KMS-11 (cell line): ENCODE results near the gene PRR22.

Experiments used
- H2AFZ ChIP-seq: fragments of 200-600 bp; sonication (generic); 2 replicates; pipeline ENCODE4 v1.6.1; 2016; ENCODE audit warnings: antibody characterized with exemption, mixed run types, low read depth
- H3K27ac ChIP-seq: fragments of 200-600 bp; sonication (generic); 2 replicates; pipeline ENCODE4 v1.6.1; 2016; ENCODE audit warnings: mild to moderate bottlenecking, mixed run types
- H3K27me3 ChIP-seq: fragments of 200-600 bp; sonication (generic); 2 replicates; pipeline ENCODE4 v1.6.1; 2017; ENCODE audit warnings: mild to moderate bottlenecking, low read depth, mixed run types, moderate library complexity; ENCODE audit not compliant: insufficient read depth
- H3K36me3 ChIP-seq: fragments of 200-600 bp; sonication (generic); 2 replicates; pipeline ENCODE4 v1.6.1; 2017; ENCODE audit warnings: mild to moderate bottlenecking, mixed run types; ENCODE audit not compliant: insufficient read depth
- H3K4me1 ChIP-seq: fragments of 200-600 bp; sonication (generic); 2 replicates; pipeline ENCODE4 v1.6.1; 2016; ENCODE audit warnings: mild to moderate bottlenecking, low read depth, mixed run types; ENCODE audit not compliant: poor library complexity, severe bottlenecking
- H3K4me2 ChIP-seq: fragments of 200-600 bp; sonication (generic); 2 replicates; pipeline ENCODE4 v1.7.0; 2016; ENCODE audit warnings: mild to moderate bottlenecking, mixed run types
- H3K4me3 ChIP-seq: fragments of 200-600 bp; sonication (generic); IDR thresholded peaks from 2 replicates; pipeline ENCODE4 v1.6.1; 2017; ENCODE audit warnings: low read depth, low read length, mixed read lengths; ENCODE audit not compliant: insufficient read depth
- H3K79me2 ChIP-seq: fragments of 200-600 bp; sonication (generic); 2 replicates; pipeline ENCODE4 v1.6.1; 2016; ENCODE audit warnings: low read depth, mixed run types; ENCODE audit not compliant: insufficient read depth
- H3K9ac ChIP-seq: fragments of 200-600 bp; sonication (generic); 2 replicates; pipeline ENCODE4 v1.6.1; 2016; ENCODE audit warnings: mild to moderate bottlenecking, mixed run types
- H4K20me1 ChIP-seq: fragments of 200-600 bp; sonication (generic); 2 replicates; pipeline ENCODE4 v1.6.1; 2016; ENCODE audit warnings: mild to moderate bottlenecking, mixed run types; ENCODE audit not compliant: insufficient read depth
- TF ChIP-seq, protein P1 (sequence below): fragments of 200-600 bp; sonication (generic); conservative IDR thresholded peaks from 2 replicates; pipeline ENCODE4 v1.6.1; 2017; ENCODE audit warnings: low read depth, mild to moderate bottlenecking, antibody characterized with exemption, low read length, moderate library complexity, mixed read lengths

PRR22 gene

GRCh38 chr19:5798244-5798643 is 13.7 kb upstream of the PRR22 start:
- Histone ChIP-seq H3K4me1 (no peaks in the 10 kb centered on the region), H3K27ac (no peak overlapping the region), H3K4me3 (no peak overlapping the region), H3K36me3 (no peaks in the 10 kb centered on the region), H3K4me2 (no peak overlapping the region), H2AFZ (no peak overlapping the region), H3K9ac (no peak overlapping the region), H3K27me3 (no peaks in the 10 kb centered on the region), H4K20me1 (no peaks in the 10 kb centered on the region), H3K79me2 (no peaks in the 10 kb centered on the region)
- TF ChIP-seq, protein P1, sequence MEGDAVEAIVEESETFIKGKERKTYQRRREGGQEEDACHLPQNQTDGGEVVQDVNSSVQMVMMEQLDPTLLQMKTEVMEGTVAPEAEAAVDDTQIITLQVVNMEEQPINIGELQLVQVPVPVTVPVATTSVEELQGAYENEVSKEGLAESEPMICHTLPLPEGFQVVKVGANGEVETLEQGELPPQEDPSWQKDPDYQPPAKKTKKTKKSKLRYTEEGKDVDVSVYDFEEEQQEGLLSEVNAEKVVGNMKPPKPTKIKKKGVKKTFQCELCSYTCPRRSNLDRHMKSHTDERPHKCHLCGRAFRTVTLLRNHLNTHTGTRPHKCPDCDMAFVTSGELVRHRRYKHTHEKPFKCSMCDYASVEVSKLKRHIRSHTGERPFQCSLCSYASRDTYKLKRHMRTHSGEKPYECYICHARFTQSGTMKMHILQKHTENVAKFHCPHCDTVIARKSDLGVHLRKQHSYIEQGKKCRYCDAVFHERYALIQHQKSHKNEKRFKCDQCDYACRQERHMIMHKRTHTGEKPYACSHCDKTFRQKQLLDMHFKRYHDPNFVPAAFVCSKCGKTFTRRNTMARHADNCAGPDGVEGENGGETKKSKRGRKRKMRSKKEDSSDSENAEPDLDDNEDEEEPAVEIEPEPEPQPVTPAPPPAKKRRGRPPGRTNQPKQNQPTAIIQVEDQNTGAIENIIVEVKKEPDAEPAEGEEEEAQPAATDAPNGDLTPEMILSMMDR, result no peak

- Histone ChIP-seq H3K27me3 (no peaks in the 10 kb centered on the region), H3K4me2 (no peak overlapping the region), H3K9ac (no peak overlapping the region), H4K20me1 (no peaks in the 10 kb centered on the region), H3K4me3 (no peak overlapping the region), H3K4me1 (peaks cover 5% of the 10 kb centered on the region), H3K36me3 (no peaks in the 10 kb centered on the region), H3K27ac (no peak overlapping the region), H3K79me2 (no peaks in the 10 kb centered on the region), H2AFZ (no peak overlapping the region)
- TF ChIP-seq, protein P1, result no peak
These were observed 10.9 kb upstream of the PRR22 start for GRCh38 chr19:5795382-5795919.

GRCh38 chr19:5793188-5793587 is 8.6 kb upstream of the PRR22 start:
- no peak overlapping the region for H2AFZ ChIP-seq
- H3K4me2 ChIP-seq, result no peak overlapping the region
- TF ChIP-seq, protein P1, result no peak
- H3K36me3 ChIP-seq, result no peaks in the 10 kb centered on the region
- no peak overlapping the region for H3K4me3 ChIP-seq
- no peaks in the 10 kb centered on the region for H3K79me2 ChIP-seq
- H3K4me1 ChIP-seq, result peaks cover 5% of the 10 kb centered on the region
- no peaks in the 10 kb centered on the region for H4K20me1 ChIP-seq
- H3K27ac ChIP-seq, result no peak overlapping the region
- H3K27me3 ChIP-seq, result no peaks in the 10 kb centered on the region
- no peak overlapping the region for H3K9ac ChIP-seq

DNA sequence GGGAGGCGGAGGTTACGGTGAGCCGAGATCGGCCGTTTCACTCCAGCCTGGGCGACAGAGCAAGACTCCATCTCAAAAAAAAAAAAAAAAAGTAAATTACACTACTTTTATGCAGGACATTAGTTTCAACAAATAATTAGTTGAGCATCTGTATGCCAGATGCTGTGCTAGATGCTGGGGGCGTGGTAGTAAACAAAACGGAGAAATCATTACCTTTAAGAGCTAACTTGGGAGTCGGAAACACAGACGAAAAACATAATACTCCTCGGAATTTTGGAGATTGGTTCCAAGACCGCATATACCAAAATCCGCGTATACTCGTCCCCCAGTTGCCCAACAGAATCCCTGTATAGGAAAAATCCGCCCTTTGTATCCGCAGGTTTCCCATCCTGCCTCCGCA is 7.7 kb upstream of the PRR22 start:
- Histone ChIP-seq H3K9ac (no peak overlapping the region), H3K27me3 (no peaks in the 10 kb centered on the region), H3K79me2 (no peaks in the 10 kb centered on the region), H4K20me1 (no peaks in the 10 kb centered on the region), H3K4me3 (no peak overlapping the region), H3K27ac (no peak overlapping the region), H2AFZ (no peak overlapping the region), H3K36me3 (no peaks in the 10 kb centered on the region), H3K4me2 (no peak overlapping the region), H3K4me1 (peaks cover 5% of the 10 kb centered on the region)
- TF ChIP-seq, protein P1, result no peak
